ENCODE measurements around the gene RNU1-2.
"Not testable (repeated sequence)": the region's sequence is repeated elsewhere in the genome, so short reads cannot be mapped to it uniquely, and the experiment has no call there.

RNU1-2 gene

GRCh38 chr1:16914928-16915626 lies 19.3 kb downstream of the RNU1-2 start:
- H3K27ac ChIP-seq (ENCODE audit: low read length); H3K27me3 ChIP-seq (ENCODE audit: low read depth, low read length); H3K36me3 ChIP-seq (ENCODE audit: control insufficient read depth in 1 of 2, insufficient read depth in 2 of 2, low read length in 2 of 2); H3K9me3 ChIP-seq (ENCODE audit: control insufficient read depth in 1 of 2, low read length in 2 of 2): not testable (repeated sequence)
- H3K4me1 ChIP-seq (ENCODE audit: control insufficient read depth in 1 of 2, insufficient read depth in 2 of 2, low read length in 2 of 2) = peaks cover 3 to 21% of the 10 kb centered on the region in 2 donors
- peak overlapping the region; percentile 46 to 98 for H3K4me3 ChIP-seq (ENCODE audit: low read depth in 1 of 2, low read length in 2 of 2)

GRCh38 chr1:16915627-16915973 lies 19.8 kb downstream of the RNU1-2 start:
- H3K4me1 ChIP-seq (ENCODE audit: control insufficient read depth in 1 of 2, insufficient read depth in 2 of 2, low read length in 2 of 2) = peaks cover 3 to 21% of the 10 kb centered on the region in 2 donors
- H3K36me3 ChIP-seq (ENCODE audit: control insufficient read depth in 1 of 2, insufficient read depth in 2 of 2, low read length in 2 of 2) = no peaks in the 10 kb centered on the region
- H3K27ac ChIP-seq (ENCODE audit: low read length) = no peak overlapping the region
- no peaks in the 10 kb centered on the region for H3K27me3 ChIP-seq (ENCODE audit: low read depth, low read length)
- H3K4me3 ChIP-seq (ENCODE audit: low read depth in 1 of 2, low read length in 2 of 2) = no peak overlapping the region
- H3K9me3 ChIP-seq (ENCODE audit: control insufficient read depth in 1 of 2, low read length in 2 of 2) = no peaks in the 10 kb centered on the region

GRCh38 chr1:16916036-16916880 lies 20.5 kb downstream of the RNU1-2 start:
- peaks cover 3 to 23% of the 10 kb centered on the region in 2 donors for H3K4me1 ChIP-seq (ENCODE audit: control insufficient read depth in 1 of 2, insufficient read depth in 2 of 2, low read length in 2 of 2)
- H3K9me3 ChIP-seq (ENCODE audit: control insufficient read depth in 1 of 2, low read length in 2 of 2) = not testable (repeated sequence)

GRCh38 chr1:16918371-16918770 lies 22.6 kb downstream of the RNU1-2 start:
- Histone ChIP-seq H3K9me3 (ENCODE audit: control insufficient read depth in 1 of 2, low read length in 2 of 2) (no peaks in the 10 kb centered on the region), H3K36me3 (ENCODE audit: control insufficient read depth in 1 of 2, insufficient read depth in 2 of 2, low read length in 2 of 2) (no peaks in the 10 kb centered on the region), H3K4me3 (ENCODE audit: low read depth in 1 of 2, low read length in 2 of 2) (no peak overlapping the region), H3K27ac (ENCODE audit: low read length) (no peak overlapping the region), H3K27me3 (ENCODE audit: low read depth, low read length) (no peaks in the 10 kb centered on the region), H3K4me1 (ENCODE audit: control insufficient read depth in 1 of 2, insufficient read depth in 2 of 2, low read length in 2 of 2) (peaks cover 3 to 25% of the 10 kb centered on the region in 2 donors)

More at GRCh38 chr1:16916036-16916880, 20.5 kb downstream of the RNU1-2 start:
- not testable (repeated sequence) for H3K4me3 ChIP-seq (ENCODE audit: low read depth in 1 of 2, low read length in 2 of 2); H3K27me3 ChIP-seq (ENCODE audit: low read depth, low read length); H3K36me3 ChIP-seq (ENCODE audit: control insufficient read depth in 1 of 2, insufficient read depth in 2 of 2, low read length in 2 of 2); H3K27ac ChIP-seq (ENCODE audit: low read length)

GRCh38 chr1:16918936-16919665 lies 23.3 kb downstream of the RNU1-2 start:
- H3K27me3 ChIP-seq (ENCODE audit: low read depth, low read length); H3K4me3 ChIP-seq (ENCODE audit: low read depth in 1 of 2, low read length in 2 of 2); H3K27ac ChIP-seq (ENCODE audit: low read length); H3K36me3 ChIP-seq (ENCODE audit: control insufficient read depth in 1 of 2, insufficient read depth in 2 of 2, low read length in 2 of 2); H3K9me3 ChIP-seq (ENCODE audit: control insufficient read depth in 1 of 2, low read length in 2 of 2): not testable (repeated sequence)
- H3K4me1 ChIP-seq (ENCODE audit: control insufficient read depth in 1 of 2, insufficient read depth in 2 of 2, low read length in 2 of 2) = peaks cover 0 to 23% of the 10 kb centered on the region in 2 donors

- H3K36me3 ChIP-seq (ENCODE audit: control insufficient read depth in 1 of 2, insufficient read depth in 2 of 2, low read length in 2 of 2) = no peaks in the 10 kb centered on the region
- H3K4me1 ChIP-seq (ENCODE audit: control insufficient read depth in 1 of 2, insufficient read depth in 2 of 2, low read length in 2 of 2) = peaks cover 0 to 8% of the 10 kb centered on the region in 2 donors
- H3K9me3 ChIP-seq (ENCODE audit: control insufficient read depth in 1 of 2, low read length in 2 of 2) = no peaks in the 10 kb centered on the region
- H3K27me3 ChIP-seq (ENCODE audit: low read depth, low read length) = no peaks in the 10 kb centered on the region
- no peak overlapping the region for H3K4me3 ChIP-seq (ENCODE audit: low read depth in 1 of 2, low read length in 2 of 2)
- no peak overlapping the region for H3K27ac ChIP-seq (ENCODE audit: low read length)
These were observed 25.2 kb downstream of the RNU1-2 start for GRCh38 chr1:16920951-16921350.

GRCh38 chr1:16921391-16922185 lies 25.8 kb downstream of the RNU1-2 start, which contains the start of gene CROCC:
Gene CROCC (plus strand): TSS chr1:16921931. CDS start chr1:16922019, 88 bp downstream.
- no peaks in the 10 kb centered on the region for H3K9me3 ChIP-seq (ENCODE audit: control insufficient read depth in 1 of 2, low read length in 2 of 2)
- H3K27ac ChIP-seq (ENCODE audit: low read length) = no peak within 1 kb of the TSS
- H3K4me1 ChIP-seq (ENCODE audit: control insufficient read depth in 1 of 2, insufficient read depth in 2 of 2, low read length in 2 of 2) = peaks cover 0 to 8% of the 10 kb centered on the region in 2 donors
- no peak within 1 kb of the TSS for H3K4me3 ChIP-seq (ENCODE audit: low read depth in 1 of 2, low read length in 2 of 2)
- H3K27me3 ChIP-seq (ENCODE audit: low read depth, low read length) = no peaks in the 10 kb centered on the region
- H3K36me3 ChIP-seq (ENCODE audit: control insufficient read depth in 1 of 2, insufficient read depth in 2 of 2, low read length in 2 of 2) = no peaks in the 10 kb centered on the region

- Histone ChIP-seq H3K27ac (ENCODE audit: low read length) (no peak overlapping the region), H3K4me1 (ENCODE audit: control insufficient read depth in 1 of 2, insufficient read depth in 2 of 2, low read length in 2 of 2) (peaks cover 0 to 8% of the 10 kb centered on the region in 2 donors), H3K36me3 (ENCODE audit: control insufficient read depth in 1 of 2, insufficient read depth in 2 of 2, low read length in 2 of 2) (no peaks in the 10 kb centered on the region), H3K27me3 (ENCODE audit: low read depth, low read length) (no peaks in the 10 kb centered on the region), H3K9me3 (ENCODE audit: control insufficient read depth in 1 of 2, low read length in 2 of 2) (no peaks in the 10 kb centered on the region), H3K4me3 (ENCODE audit: low read depth in 1 of 2, low read length in 2 of 2) (no peak overlapping the region)
These were observed 26.7 kb downstream of the RNU1-2 start for GRCh38 chr1:16922466-16922865.

- Histone ChIP-seq H3K27ac (ENCODE audit: low read length) (no peak overlapping the region), H3K4me1 (ENCODE audit: control insufficient read depth in 1 of 2, insufficient read depth in 2 of 2, low read length in 2 of 2) (peaks cover 0 to 8% of the 10 kb centered on the region in 2 donors), H3K4me3 (ENCODE audit: low read depth in 1 of 2, low read length in 2 of 2) (no peak overlapping the region)
These were observed 27.2 kb downstream of the RNU1-2 start for GRCh38 chr1:16922885-16923431.

GRCh38 chr1:16924216-16924918 lies 28.6 kb downstream of the RNU1-2 start:
- Histone ChIP-seq H3K4me1 (ENCODE audit: control insufficient read depth in 1 of 2, insufficient read depth in 2 of 2, low read length in 2 of 2) (peaks cover 0 to 8% of the 10 kb centered on the region in 2 donors), H3K27ac (ENCODE audit: low read length) (no peak overlapping the region), H3K9me3 (ENCODE audit: control insufficient read depth in 1 of 2, low read length in 2 of 2) (no peaks in the 10 kb centered on the region), H3K27me3 (ENCODE audit: low read depth, low read length) (no peaks in the 10 kb centered on the region), H3K36me3 (ENCODE audit: control insufficient read depth in 1 of 2, insufficient read depth in 2 of 2, low read length in 2 of 2) (no peaks in the 10 kb centered on the region), H3K4me3 (ENCODE audit: low read depth in 1 of 2, low read length in 2 of 2) (no peak overlapping the region)

More at GRCh38 chr1:16922885-16923431, 27.2 kb downstream of the RNU1-2 start:
- Histone ChIP-seq H3K36me3 (ENCODE audit: control insufficient read depth in 1 of 2, insufficient read depth in 2 of 2, low read length in 2 of 2) (no peaks in the 10 kb centered on the region), H3K27me3 (ENCODE audit: low read depth, low read length) (no peaks in the 10 kb centered on the region), H3K9me3 (ENCODE audit: control insufficient read depth in 1 of 2, low read length in 2 of 2) (no peaks in the 10 kb centered on the region)
